Measurements from ENCODE around the gene KIAA1191. TPM values are rescaled to one million over a fixed set of nuclear protein-coding genes. Genes with fewer than 3 reads are reported as not detected.

KIAA1191 gene
- total and polyA plus RNA-seq, 9 of the 15 experiments (the other 6 are each of a cell fraction or from before 2014, with no cell fraction given) = 31.0 to 80.2 (median 45.7) TPM

- TF ChIP-seq ZNF217 (CRISPR knock-in tag; IDR thresholded peaks at IDR 0.05) = no peak
- TF ChIP-seq ZBTB43 (CRISPR knock-in tag; IDR thresholded peaks at IDR 0.05) = peak; percentile 67; the same call in 1 of the 2 replicates
- no peak for TF ChIP-seq TAF1 (IDR thresholded peaks at IDR 0.05; ENCODE audit: control insufficient read depth, extremely low read depth, insufficient read depth, low read length, severe bottlenecking)
- no peak for TF ChIP-seq GABPB1 (CRISPR knock-in tag; IDR thresholded peaks at IDR 0.05)
- no peak for TF ChIP-seq PRPF4 (IDR thresholded peaks at IDR 0.05; ENCODE audit: insufficient read depth, low read depth, low read length, poor library complexity, severe bottlenecking)
- TF ChIP-seq ZNF583 (CRISPR knock-in tag; IDR thresholded peaks at IDR 0.05) = no peak
- TF ChIP-seq NCOA1 (IDR thresholded peaks at IDR 0.05; ENCODE audit: low read depth) = no peak
- TF ChIP-seq TCF3 (CRISPR knock-in tag; IDR thresholded peaks at IDR 0.05) = peak; percentile 3
- no peak for TF ChIP-seq MEF2D (tag; conservative IDR thresholded peaks at IDR 0.05; ENCODE audit: low read depth)
- no peak for TF ChIP-seq ZNF785 (CRISPR knock-in tag; IDR thresholded peaks at IDR 0.05)
- no peak for TF ChIP-seq YBX1 (IDR thresholded peaks at IDR 0.05)
- TF ChIP-seq TCF15 (CRISPR knock-in tag; IDR thresholded peaks at IDR 0.05) = no peak
- 0 out of 2 replicates have a peak, but pooled peaks have one; percentile 8 for TF ChIP-seq ZBTB7A (IDR thresholded peaks at IDR 0.05; ENCODE audit: borderline replicate concordance, control insufficient read depth, low read depth, low read length)
- no peak for TF ChIP-seq ARID1B (IDR thresholded peaks at IDR 0.05)
- TF ChIP-seq TAF15 (IDR thresholded peaks at IDR 0.05; ENCODE audit: low read depth, low read length) = no peak
- TF ChIP-seq ZBTB11 (CRISPR knock-in tag; IDR thresholded peaks at IDR 0.05) = peak in 1 of 3 experiments; percentile 19; a peak in 1 of 6 replicates
- TF ChIP-seq HNRNPL (IDR thresholded peaks at IDR 0.05; ENCODE audit: low read depth, low read length) = no peak; the same call in 1 of the 2 replicates
- TF ChIP-seq SMAD2 (IDR thresholded peaks at IDR 0.05; ENCODE audit: low read depth, low read length) = no peak
- no peak for TF ChIP-seq UBTF (IDR thresholded peaks at IDR 0.05; ENCODE audit: borderline replicate concordance in 1 of 2, low read depth in 2 of 2, low read length in 2 of 2)
- no peak for TF ChIP-seq FIP1L1 (IDR thresholded peaks at IDR 0.05; ENCODE audit: low read depth, low read length, poor library complexity, severe bottlenecking)
- 0 out of 2 replicates have a peak, but pooled peaks have one; percentile 31 for TF ChIP-seq ZNF224 (CRISPR knock-in tag; IDR thresholded peaks at IDR 0.05)
Measured at GRCh38 chr5:176388003-176388443, 26.5 kb upstream of the KIAA1191 start (continued).
